GM23248 (cell line): ENCODE results near the gene CD164L2.

ENCODE experiments used
- EZH2 ChIP-seq: fragments of 200-600 bp; sonication (generic); IDR thresholded peaks from 2 replicates; pipeline ENCODE4 v1.6.1; 2018; ENCODE audit warnings: antibody characterized with exemption, mild to moderate bottlenecking; ENCODE audit not compliant: insufficient read depth, poor library complexity, severe bottlenecking
- EZH2phosphoT487 ChIP-seq: fragments of 200-600 bp; sonication (generic); IDR thresholded peaks from 2 replicates; pipeline ENCODE4 v1.6.1; 2018; ENCODE audit warnings: antibody characterized with exemption, moderate library complexity, mild to moderate bottlenecking, low read depth; ENCODE audit not compliant: insufficient read depth

- TF ChIP-seq EZH2phosphoT487 = no peak
- no peak for TF ChIP-seq EZH2
These were observed 19.2 kb upstream of the CD164L2 start for GRCh38 chr1:27402349-27402754.
